Measurements from ENCODE around the gene DAPK2.

DAPK2 gene

GRCh38 chr15:63948971-63949370, 97.3 kb downstream of the DAPK2 start:
- no peak overlapping the region for H3K4me3 ChIP-seq (replicated peaks; ENCODE audit: insufficient read depth, low read length)
- no peak overlapping the region for H3K27ac ChIP-seq (replicated peaks)
- no peak for DNase-seq (ENCODE audit: low read depth in 1 of 2, low spot score in 1 of 2)
- TF ChIP-seq REST (IDR thresholded peaks at IDR 0.05; ENCODE audit: insufficient replicate concordance, low read depth): no peak
- no peak for TF ChIP-seq SPI1 (IDR thresholded peaks at IDR 0.05; ENCODE audit: borderline replicate concordance, low read depth)
- no peak for TF ChIP-seq CTCF (IDR thresholded peaks at IDR 0.05; ENCODE audit: insufficient read depth, low read length)
- no peak for TF ChIP-seq POLR2AphosphoS5 (IDR thresholded peaks at IDR 0.05; ENCODE audit: low read depth)
- TF ChIP-seq GABPA (IDR thresholded peaks at IDR 0.05; ENCODE audit: low read depth): no peak
- no peaks in the 10 kb centered on the region for H3K27me3 ChIP-seq (ENCODE audit: insufficient read depth, poor library complexity, severe bottlenecking)

DNA sequence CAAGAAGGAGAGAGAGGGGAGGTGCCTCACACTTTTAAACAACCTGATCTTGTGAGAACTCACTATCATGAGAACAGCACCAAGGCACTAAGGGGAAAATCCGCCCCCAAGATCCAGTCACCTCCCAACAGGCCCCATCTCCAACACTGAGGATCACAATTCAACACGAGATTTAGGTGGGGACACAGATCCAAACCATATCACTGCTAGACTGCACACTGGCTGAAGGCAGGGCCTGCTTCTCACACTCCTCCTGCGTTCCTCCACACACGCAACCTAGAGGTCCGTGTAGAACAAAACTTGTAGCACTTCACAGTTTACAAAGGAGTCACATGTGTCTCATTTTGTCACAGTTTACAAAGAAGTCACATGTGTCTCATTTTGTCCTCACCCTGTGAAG, 97.8 kb downstream of the DAPK2 start:
- no peaks in the 10 kb centered on the region for H3K27me3 ChIP-seq (ENCODE audit: insufficient read depth, poor library complexity, severe bottlenecking)
- TF ChIP-seq CTCF (IDR thresholded peaks at IDR 0.05; ENCODE audit: insufficient read depth, low read length) (no peak), SPI1 (IDR thresholded peaks at IDR 0.05; ENCODE audit: borderline replicate concordance, low read depth) (no peak), POLR2AphosphoS5 (IDR thresholded peaks at IDR 0.05; ENCODE audit: low read depth) (no peak), GABPA (IDR thresholded peaks at IDR 0.05; ENCODE audit: low read depth) (no peak), REST (IDR thresholded peaks at IDR 0.05; ENCODE audit: insufficient replicate concordance, low read depth) (no peak)
- H3K4me3 ChIP-seq (replicated peaks; ENCODE audit: insufficient read depth, low read length): no peak overlapping the region
- DNase-seq (ENCODE audit: low read depth in 1 of 2, low spot score in 1 of 2): no peak
- H3K27ac ChIP-seq (replicated peaks): no peak overlapping the region

DNA sequence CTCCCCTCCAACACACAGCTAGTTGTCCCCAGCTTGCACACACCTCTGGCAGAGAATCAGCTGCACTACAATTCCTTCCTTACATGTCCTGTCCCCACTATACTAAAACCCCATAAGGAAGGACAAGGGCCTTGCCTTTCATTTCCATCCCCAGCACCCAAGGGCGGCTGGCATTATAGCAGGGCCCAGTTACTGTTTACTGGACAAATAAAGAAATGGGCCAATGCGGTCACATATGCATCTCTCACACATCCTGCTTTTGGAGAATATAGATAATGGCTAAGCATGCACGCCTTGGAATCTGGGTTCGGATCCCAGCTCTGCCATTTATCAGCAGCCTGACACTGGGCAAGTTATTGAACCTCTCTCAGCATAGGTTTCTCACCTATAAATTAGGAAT, 99.1 kb downstream of the DAPK2 start:
- no peak for TF ChIP-seq SPI1 (IDR thresholded peaks at IDR 0.05; ENCODE audit: borderline replicate concordance, low read depth)
- TF ChIP-seq POLR2AphosphoS5 (IDR thresholded peaks at IDR 0.05; ENCODE audit: low read depth): no peak
- TF ChIP-seq REST (IDR thresholded peaks at IDR 0.05; ENCODE audit: insufficient replicate concordance, low read depth): no peak
- TF ChIP-seq CTCF (IDR thresholded peaks at IDR 0.05; ENCODE audit: insufficient read depth, low read length): no peak
- TF ChIP-seq GABPA (IDR thresholded peaks at IDR 0.05; ENCODE audit: low read depth): no peak
- no peaks in the 10 kb centered on the region for H3K27me3 ChIP-seq (ENCODE audit: insufficient read depth, poor library complexity, severe bottlenecking)
- DNase-seq (ENCODE audit: low read depth in 1 of 2, low spot score in 1 of 2): no peak
- H3K4me3 ChIP-seq (replicated peaks; ENCODE audit: insufficient read depth, low read length): no peak overlapping the region
- no peak overlapping the region for H3K27ac ChIP-seq (replicated peaks)

Data from HL-60 (cell line).